Activated naive CD4-positive, alpha-beta T cell treated with anti-CD3 and anti-CD28 coated beads, Interleukin-2, amount 10 ng/mL, durations not matched to agents 7 days and 5 days (primary cell): ENCODE data around the gene CPNE2.
"Not testable (repeated sequence)": the region's sequence is repeated elsewhere in the genome, so short reads cannot be mapped to it uniquely, and the experiment has no call there.

Experiments
- CTCF ChIA-PET: fragments of 350-600 bp; sonication (Branson Sonifier 250); formaldehyde crosslinking; loops from one replicate; lab custom pipeline; 2021; ENCODE audit warnings: antibody characterized with exemption; lab: Charles Lee
- DNase-seq: peaks from one replicate; pipeline ENCODE4 v3.0.0-alpha.2; 2020
- H3K27ac Mint-ChIP-seq: one replicate; pipeline ENCODE4 v1.8.0; 2021; ENCODE audit warnings: mild to moderate bottlenecking, moderate library complexity, mixed read lengths
- H3K27me3 Mint-ChIP-seq: one replicate; pipeline ENCODE4 v1.8.0; 2021; ENCODE audit warnings: mild to moderate bottlenecking, mixed read lengths
- H3K36me3 Mint-ChIP-seq: one replicate; pipeline ENCODE4 v1.8.0; 2021; ENCODE audit warnings: mixed read lengths
- H3K4me1 Mint-ChIP-seq: one replicate; pipeline ENCODE4 v1.8.0; 2021; ENCODE audit warnings: mixed read lengths
- H3K4me3 Mint-ChIP-seq: one replicate; pipeline ENCODE4 v1.8.0; 2021; ENCODE audit warnings: mild to moderate bottlenecking, moderate library complexity, mixed read lengths
- H3K9me3 Mint-ChIP-seq: one replicate; pipeline ENCODE4 v1.8.0; 2021; ENCODE audit warnings: mixed read lengths

The CPNE2 gene

DNA sequence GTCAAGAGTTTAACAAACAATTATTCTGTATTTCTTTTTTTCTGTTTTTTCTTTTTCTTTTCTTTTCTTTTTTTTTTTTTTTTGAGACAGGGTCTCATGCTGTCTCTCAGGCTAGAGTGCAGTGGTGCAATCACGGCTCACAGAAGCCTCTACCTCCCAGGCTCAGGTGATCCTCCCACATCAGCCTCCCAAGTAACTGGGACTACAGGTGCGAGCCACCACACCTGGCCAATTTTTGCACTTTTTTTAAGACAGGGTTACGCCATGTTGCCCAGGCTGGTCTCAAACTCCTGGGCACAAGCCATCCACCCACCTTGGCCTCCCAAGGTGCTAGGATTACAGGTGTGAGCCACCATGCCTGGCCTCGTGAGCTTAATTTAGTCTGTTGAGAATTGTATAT, 97.1 kb downstream of the CPNE2 start:
- H3K4me3 Mint-ChIP-seq, H3K27me3 Mint-ChIP-seq, H3K9me3 Mint-ChIP-seq, DNase-seq, CTCF ChIA-PET, H3K27ac Mint-ChIP-seq: not testable (repeated sequence)
- Mint-ChIP-seq H3K4me1 (peaks cover 33% of the 10 kb centered on the region), H3K36me3 (peaks cover 19% of the 10 kb centered on the region)

DNA sequence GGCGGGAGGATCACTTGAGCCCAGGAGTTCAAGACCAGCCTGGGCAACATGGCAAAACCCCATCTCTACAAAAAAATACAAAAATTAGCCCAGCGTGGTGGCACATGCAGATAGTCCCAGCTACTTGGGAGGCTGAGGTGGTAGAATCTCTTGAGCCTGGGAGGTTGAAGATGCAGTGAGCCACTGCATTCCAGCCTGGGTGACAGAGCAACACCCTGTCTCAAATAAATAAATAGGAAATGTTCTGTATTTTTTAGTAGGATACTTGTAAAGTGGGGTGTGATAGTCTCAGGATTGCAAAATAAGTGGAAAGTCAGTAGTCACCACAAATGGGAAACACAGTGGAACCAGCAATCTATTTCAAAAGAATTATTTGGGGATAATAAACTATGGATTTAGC, 97.8 kb downstream of the CPNE2 start:
- no peaks in the 10 kb centered on the region for H3K9me3 Mint-ChIP-seq
- no peak overlapping the region for H3K27ac Mint-ChIP-seq
- DNase-seq = no peak
- no peak overlapping the region for H3K4me3 Mint-ChIP-seq
- CTCF ChIA-PET = no interaction called here
- H3K4me1 Mint-ChIP-seq = peaks cover 27% of the 10 kb centered on the region
- H3K27me3 Mint-ChIP-seq = peaks cover 4% of the 10 kb centered on the region
- H3K36me3 Mint-ChIP-seq = peaks cover 18% of the 10 kb centered on the region

DNA sequence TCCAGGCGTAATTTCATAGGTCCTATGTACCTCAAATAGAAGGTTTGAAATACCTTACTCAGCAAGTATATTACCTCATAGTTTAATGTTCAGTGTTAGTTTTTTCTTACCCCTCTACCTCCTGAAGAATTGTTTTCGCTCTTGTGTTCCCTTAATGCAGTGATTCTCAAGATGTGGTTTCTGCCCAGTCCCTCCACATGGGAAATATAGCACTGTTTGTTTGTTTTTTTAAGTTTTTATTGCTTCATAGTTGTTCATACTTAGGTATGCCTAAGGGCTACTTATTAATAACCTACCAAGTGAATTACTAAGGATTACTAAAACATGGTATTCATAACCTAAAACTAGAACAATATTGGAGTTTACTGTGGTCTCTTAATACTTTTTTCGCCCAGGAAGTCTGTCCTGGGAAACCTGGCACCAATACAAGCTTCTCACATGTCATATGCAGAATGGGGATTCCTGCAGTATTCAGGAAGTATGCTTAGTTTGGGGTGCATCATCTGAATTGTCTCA, 98.7 kb downstream of the CPNE2 start:
- Mint-ChIP-seq H3K27me3 (no peaks in the 10 kb centered on the region), H3K4me1 (peaks cover 25% of the 10 kb centered on the region), H3K36me3 (peaks cover 14% of the 10 kb centered on the region), H3K4me3 (no peak overlapping the region), H3K27ac (no peak overlapping the region), H3K9me3 (no peaks in the 10 kb centered on the region)
- DNase-seq = no peak
- CTCF ChIA-PET = no interaction called here

DNA sequence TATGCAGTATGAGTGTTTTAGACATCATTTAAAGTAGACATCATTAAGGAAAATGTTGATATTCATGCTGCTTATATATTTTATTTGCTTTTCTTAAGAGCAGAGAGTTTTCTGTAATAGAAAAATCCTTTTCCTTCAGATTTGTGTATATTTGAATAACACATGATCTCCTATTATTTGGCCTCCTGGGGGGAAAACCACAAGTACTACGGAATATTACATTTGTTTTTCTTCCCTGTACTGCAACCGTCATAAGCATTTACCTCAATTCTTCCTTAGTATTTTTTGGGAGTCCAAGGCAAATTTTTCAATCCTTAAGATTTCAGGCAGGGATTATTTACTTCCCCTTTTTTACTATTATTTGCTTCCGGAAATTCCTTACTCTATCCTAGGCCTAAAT, 99.8 kb downstream of the CPNE2 start:
- CTCF ChIA-PET = no interaction called here

DNA sequence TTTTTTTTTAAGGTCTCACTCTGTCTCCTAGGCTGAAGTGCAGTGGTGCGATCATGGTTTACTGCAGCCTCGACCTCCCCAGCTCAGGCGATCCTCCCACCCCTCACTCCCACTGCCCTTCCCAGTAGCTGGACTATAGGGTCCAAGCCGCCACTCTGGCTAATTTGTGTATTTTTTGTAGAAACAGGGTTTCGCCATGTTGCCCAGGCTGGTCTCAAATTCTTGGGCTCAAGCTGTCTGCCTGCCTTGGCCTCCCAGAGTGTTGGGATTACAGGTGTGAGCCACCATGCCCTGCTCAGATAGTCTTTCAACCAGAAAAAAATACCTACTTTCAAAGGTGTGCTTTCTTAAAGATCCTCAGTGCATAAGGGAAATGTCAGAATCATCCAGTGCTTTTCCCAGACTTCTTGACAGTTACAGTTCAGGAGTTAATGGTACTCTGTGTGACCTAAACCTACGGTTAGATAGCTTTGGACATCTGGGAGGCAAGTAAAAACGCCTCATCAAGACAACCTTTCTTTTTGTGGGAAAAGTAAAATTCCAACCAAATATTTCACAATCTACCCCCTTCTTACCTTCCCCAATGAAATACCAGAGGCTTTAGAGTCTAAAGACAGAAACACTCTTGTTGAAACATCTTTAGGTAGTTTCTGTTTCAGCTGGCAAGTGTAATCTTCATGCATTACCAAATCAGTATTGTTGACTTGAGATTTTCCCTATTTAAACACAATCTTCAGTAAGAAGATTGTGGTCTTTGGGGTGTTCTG, 100.5 kb downstream of the CPNE2 start:
- no peaks in the 10 kb centered on the region for H3K9me3 Mint-ChIP-seq
- no peak overlapping the region for H3K27ac Mint-ChIP-seq
- H3K4me3 Mint-ChIP-seq = no peak overlapping the region
- peaks cover 19% of the 10 kb centered on the region for H3K4me1 Mint-ChIP-seq
- no peak for DNase-seq
- no peaks in the 10 kb centered on the region for H3K27me3 Mint-ChIP-seq
- CTCF ChIA-PET = interaction anchor here (1.0 to 1.8 kb wide), 2 partner anchors 12 to 13 kb away, joined by 3 to 8 read pairs; no protein-coding TSS in a partner anchor
- peaks cover 10% of the 10 kb centered on the region for H3K36me3 Mint-ChIP-seq

More for the DNA sequence above, 99.8 kb downstream of the CPNE2 start:
- DNase-seq = no peak
- H3K9me3 Mint-ChIP-seq = no peaks in the 10 kb centered on the region
- H3K27ac Mint-ChIP-seq = no peak overlapping the region
- no peaks in the 10 kb centered on the region for H3K27me3 Mint-ChIP-seq
- no peak overlapping the region for H3K4me3 Mint-ChIP-seq
- peaks cover 10% of the 10 kb centered on the region for H3K36me3 Mint-ChIP-seq
- peaks cover 25% of the 10 kb centered on the region for H3K4me1 Mint-ChIP-seq

DNA sequence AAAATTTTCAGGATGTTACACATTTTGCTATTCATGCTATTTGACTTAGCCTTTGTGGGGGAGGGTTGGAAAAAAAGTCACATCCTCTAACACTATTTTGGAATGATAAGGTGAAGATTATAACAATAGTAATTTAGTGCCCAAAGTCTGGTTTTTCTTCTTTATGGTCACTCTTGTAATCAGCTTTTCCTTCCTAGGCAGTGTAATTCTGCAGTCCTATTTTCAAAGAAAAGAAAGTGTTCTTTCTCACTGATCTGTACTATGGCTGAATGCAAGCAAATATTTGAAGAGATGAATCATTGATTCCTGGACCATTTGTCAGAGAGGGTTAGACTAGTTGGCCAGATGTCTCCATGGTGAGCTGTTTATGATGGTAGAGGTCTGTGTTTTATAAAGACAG, 102.1 kb downstream of the CPNE2 start:
- H3K27ac Mint-ChIP-seq = no peak overlapping the region
- H3K9me3 Mint-ChIP-seq = no peaks in the 10 kb centered on the region
- peaks cover 7% of the 10 kb centered on the region for H3K4me1 Mint-ChIP-seq
- no peak overlapping the region for H3K4me3 Mint-ChIP-seq
- no peaks in the 10 kb centered on the region for H3K27me3 Mint-ChIP-seq
- DNase-seq = no peak
- CTCF ChIA-PET = no interaction called here
- peaks cover 13% of the 10 kb centered on the region for H3K36me3 Mint-ChIP-seq

DNA sequence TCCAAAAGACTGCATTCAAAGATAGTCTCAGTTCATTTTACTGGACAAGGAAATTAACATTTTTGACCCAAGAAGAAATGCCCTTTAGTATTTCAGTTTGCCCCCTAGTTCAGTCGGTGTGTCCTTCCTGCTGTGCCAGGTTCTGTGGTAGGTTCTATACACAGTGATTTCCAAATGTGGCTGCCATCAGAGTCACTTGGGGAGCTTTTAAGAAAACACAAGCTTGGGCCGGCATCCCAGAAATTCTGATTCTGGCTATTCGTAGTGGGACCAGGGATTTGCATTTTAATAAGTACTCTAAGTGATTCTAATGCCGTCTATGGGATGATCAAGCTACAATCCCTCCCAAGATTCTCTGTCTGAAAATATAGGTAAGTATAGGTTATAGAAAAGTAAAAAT, 103.9 kb downstream of the CPNE2 start:
- CTCF ChIA-PET = interaction anchor here (1.6 kb wide), 1 partner anchor 112 kb away, joined by 3 read pairs; no protein-coding TSS in a partner anchor
- H3K4me1 Mint-ChIP-seq = peaks cover 2% of the 10 kb centered on the region

DNA sequence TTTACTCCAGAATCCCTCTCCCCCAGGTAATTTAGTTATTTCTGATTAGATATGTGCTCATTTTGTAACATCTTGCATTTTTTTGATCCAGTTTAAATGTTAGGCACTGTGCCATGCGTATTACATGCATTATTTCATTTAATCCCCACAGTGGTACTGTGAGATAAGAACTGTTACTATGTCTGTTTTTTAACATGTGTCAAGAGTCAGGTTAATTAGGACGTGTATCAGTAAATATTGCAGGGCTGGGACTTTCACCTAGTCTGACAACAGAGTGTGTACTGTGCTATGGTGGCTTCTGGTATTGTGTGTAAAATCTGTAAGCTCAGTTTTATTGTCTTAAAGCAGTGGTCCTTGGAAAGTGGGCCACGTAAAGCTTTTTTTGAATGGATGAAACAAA, 104.4 kb downstream of the CPNE2 start:
- CTCF ChIA-PET = interaction anchor here (1.6 kb wide), 1 partner anchor 112 kb away, joined by 3 read pairs; no protein-coding TSS in a partner anchor
- Mint-ChIP-seq H3K4me1 (peaks cover 2% of the 10 kb centered on the region), H3K27me3 (no peaks in the 10 kb centered on the region), H3K4me3 (no peak overlapping the region), H3K36me3 (peaks cover 10% of the 10 kb centered on the region), H3K27ac (no peak overlapping the region), H3K9me3 (no peaks in the 10 kb centered on the region)
- DNase-seq = no peak

More for the DNA sequence above, 103.9 kb downstream of the CPNE2 start:
- Mint-ChIP-seq H3K4me3 (no peak overlapping the region), H3K27ac (no peak overlapping the region), H3K27me3 (no peaks in the 10 kb centered on the region), H3K9me3 (no peaks in the 10 kb centered on the region), H3K36me3 (peaks cover 10% of the 10 kb centered on the region)
- DNase-seq = no peak
